ENCODE data around the gene PRKCB. TPM values are rescaled to one million over a fixed set of nuclear protein-coding genes. Genes with fewer than 3 reads are reported as not detected.

Gene PRKCB
- total and polyA plus RNA-seq, 9 donors: 0.38 to 5.0 (median 1.2) TPM

DNA sequence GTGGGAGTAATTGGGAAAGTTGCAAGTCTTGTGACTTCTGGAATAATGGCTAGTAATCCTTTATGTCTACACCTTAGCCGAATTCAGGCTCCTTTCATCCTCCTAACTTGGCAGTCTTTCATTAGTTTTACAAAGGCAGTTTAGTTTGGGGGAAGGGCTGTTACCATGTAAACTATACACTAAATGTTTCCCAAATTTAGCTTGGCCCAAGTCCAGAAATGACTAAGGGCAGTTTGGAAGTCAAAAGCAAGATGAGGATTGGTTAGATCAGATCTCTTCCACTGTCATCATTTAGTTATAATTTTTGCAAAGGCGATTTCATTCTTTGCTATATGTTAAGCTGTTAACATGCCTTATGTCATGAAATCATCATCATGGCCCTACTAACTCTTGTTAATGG lies 304.9 kb downstream of the PRKCB start:
- TF ChIP-seq EP300 (IDR thresholded peaks at IDR 0.05): no peak
- no peak for TF ChIP-seq CTCF (IDR thresholded peaks at IDR 0.05)
- TF ChIP-seq POLR2A (IDR thresholded peaks at IDR 0.05): no peak
- Histone ChIP-seq H3K27me3 (no peaks in the 10 kb centered on the region), H3K36me3 (no peaks in the 10 kb centered on the region), H3K27ac (no peak overlapping the region), H3K9me3 (no peaks in the 10 kb centered on the region), H3K4me1 (ENCODE audit: insufficient read depth) (no peaks in the 10 kb centered on the region), H3K4me3 (no peak overlapping the region)
- DNase-seq: no peak
- WGBS, 3 donors: 66 to 73% (median 72%) methylated on average over 2 of the region's 2 CpGs
- intact Hi-C loops (cut with DNase I): no loop called here

GRCh38 chr16:24141466-24141865 lies 305.7 kb downstream of the PRKCB start:
- Histone ChIP-seq H3K27ac (no peak overlapping the region), H3K27me3 (no peaks in the 10 kb centered on the region), H3K4me1 (ENCODE audit: insufficient read depth) (no peaks in the 10 kb centered on the region), H3K9me3 (no peaks in the 10 kb centered on the region), H3K36me3 (no peaks in the 10 kb centered on the region), H3K4me3 (no peak overlapping the region)
- DNase-seq: no peak
- intact Hi-C loops (cut with DNase I): no loop called here
- no peak for TF ChIP-seq POLR2A (IDR thresholded peaks at IDR 0.05)
- no peak for TF ChIP-seq CTCF (IDR thresholded peaks at IDR 0.05)
- TF ChIP-seq EP300 (IDR thresholded peaks at IDR 0.05): no peak
- WGBS, 3 donors: 72 to 77% (median 74%) methylated on average over 5 of the region's 5 CpGs

DNA sequence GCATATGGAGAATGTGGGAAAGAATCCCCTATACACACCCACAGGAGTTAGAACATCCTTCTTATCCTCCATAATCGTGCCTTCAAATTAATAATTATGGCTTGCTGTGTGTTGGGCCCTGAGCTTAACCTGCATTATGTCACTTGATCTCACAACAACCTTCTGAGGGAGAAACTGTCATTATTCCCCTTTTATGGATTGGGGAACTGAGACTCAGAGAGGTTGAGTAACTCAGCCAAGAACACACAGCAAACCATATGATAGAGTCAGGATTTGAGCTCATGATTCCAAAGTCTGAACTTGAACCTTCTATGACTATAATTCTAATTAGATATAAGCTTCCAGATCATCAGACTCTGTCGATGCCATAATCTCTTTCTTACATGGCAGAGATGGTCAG lies 306.1 kb downstream of the PRKCB start:
- H3K36me3 ChIP-seq: no peaks in the 10 kb centered on the region
- TF ChIP-seq CTCF (IDR thresholded peaks at IDR 0.05) (no peak), EP300 (IDR thresholded peaks at IDR 0.05) (no peak), POLR2A (IDR thresholded peaks at IDR 0.05) (no peak)
- no peak overlapping the region for H3K4me3 ChIP-seq
- 81 to 90% (median 88%) methylated on average over 2 of the region's 2 CpGs for WGBS, 3 donors
- no peak for DNase-seq
- intact Hi-C loops (cut with DNase I): no loop called here
- no peak overlapping the region for H3K27ac ChIP-seq
- H3K9me3 ChIP-seq: no peaks in the 10 kb centered on the region
- no peaks in the 10 kb centered on the region for H3K4me1 ChIP-seq (ENCODE audit: insufficient read depth)
- H3K27me3 ChIP-seq: no peaks in the 10 kb centered on the region

- intact Hi-C loops (cut with DNase I): no loop called here
- H3K27ac ChIP-seq: no peak overlapping the region
- H3K36me3 ChIP-seq: no peaks in the 10 kb centered on the region
- TF ChIP-seq EP300 (IDR thresholded peaks at IDR 0.05) (no peak), POLR2A (IDR thresholded peaks at IDR 0.05) (no peak), CTCF (IDR thresholded peaks at IDR 0.05) (no peak)
- no peaks in the 10 kb centered on the region for H3K9me3 ChIP-seq
- WGBS, 3 donors: 80 to 86% (median 82%) methylated on average over 3 of the region's 3 CpGs
- H3K27me3 ChIP-seq: no peaks in the 10 kb centered on the region
- no peaks in the 10 kb centered on the region for H3K4me1 ChIP-seq (ENCODE audit: insufficient read depth)
- no peak overlapping the region for H3K4me3 ChIP-seq
- no peak for DNase-seq
Observed at GRCh38 chr16:24145927-24146326, 310.1 kb downstream of the PRKCB start.

- 26 to 36% (median 26%) methylated on average over 7 of the region's 7 CpGs for WGBS, 3 donors
- intact Hi-C loops (cut with DNase I): no loop called here
- H3K27ac ChIP-seq: no peak overlapping the region
- H3K4me3 ChIP-seq: no peak overlapping the region
- H3K4me1 ChIP-seq (ENCODE audit: insufficient read depth): no peaks in the 10 kb centered on the region
- H3K36me3 ChIP-seq: no peaks in the 10 kb centered on the region
- no peaks in the 10 kb centered on the region for H3K27me3 ChIP-seq
- DNase-seq: no peak
- TF ChIP-seq EP300 (IDR thresholded peaks at IDR 0.05) (no peak), CTCF (IDR thresholded peaks at IDR 0.05) (no peak), POLR2A (IDR thresholded peaks at IDR 0.05) (no peak)
- H3K9me3 ChIP-seq: no peaks in the 10 kb centered on the region
Observed at GRCh38 chr16:24146518-24146917, 310.7 kb downstream of the PRKCB start.

All from ovary (tissue), 9 donors.